SW480 (cell line): ENCODE data around the gene VPS25.
"Not testable (repeated sequence)": the region's sequence is repeated elsewhere in the genome, so short reads cannot be mapped to it uniquely, and the experiment has no call there.

ENCODE experiments used
- DNase-seq: peaks from one replicate; pipeline ENCODE4 v3.0.0-alpha.2; 2016; ENCODE audit warnings: low spot score

The VPS25 gene

DNA sequence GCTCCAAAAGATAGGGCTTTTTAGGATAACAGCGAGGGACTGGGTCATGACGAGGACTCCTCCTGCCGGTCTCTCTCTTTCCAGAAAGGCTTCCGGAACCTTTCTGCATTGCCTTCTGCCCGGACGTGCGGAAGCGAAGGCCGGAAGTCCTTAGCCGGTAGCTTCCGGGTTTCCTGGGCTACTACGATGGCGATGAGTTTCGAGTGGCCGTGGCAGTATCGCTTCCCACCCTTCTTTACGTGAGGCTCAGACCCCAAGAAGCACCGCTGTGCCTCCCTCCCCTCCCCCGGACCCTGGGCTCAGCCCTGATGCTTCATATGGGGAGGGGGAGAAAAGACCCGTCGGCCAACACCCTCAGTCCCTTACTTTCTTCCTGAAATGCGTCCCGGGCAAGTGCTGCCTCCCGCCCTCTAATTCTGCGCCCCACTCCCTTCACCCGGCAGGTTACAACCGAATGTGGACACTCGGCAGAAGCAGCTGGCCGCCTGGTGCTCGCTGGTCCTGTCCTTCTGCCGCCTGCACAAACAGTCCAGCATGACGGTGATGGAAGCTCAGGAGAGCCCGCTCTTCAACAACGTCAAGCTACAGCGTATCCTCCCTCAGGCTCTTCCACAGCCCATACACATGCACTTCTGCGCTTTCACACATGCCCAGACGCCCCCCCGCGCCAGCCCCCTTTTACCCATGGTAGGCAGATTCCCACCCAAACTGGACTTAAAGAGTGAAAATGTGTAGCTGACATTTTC lies at the start of gene VPS25:
Gene VPS25 (plus strand): TSS at position 160 of the 746 bp plus-strand sequence. CDS start 27 bp downstream, at position 187.
- peak; percentile 81 for DNase-seq

DNA sequence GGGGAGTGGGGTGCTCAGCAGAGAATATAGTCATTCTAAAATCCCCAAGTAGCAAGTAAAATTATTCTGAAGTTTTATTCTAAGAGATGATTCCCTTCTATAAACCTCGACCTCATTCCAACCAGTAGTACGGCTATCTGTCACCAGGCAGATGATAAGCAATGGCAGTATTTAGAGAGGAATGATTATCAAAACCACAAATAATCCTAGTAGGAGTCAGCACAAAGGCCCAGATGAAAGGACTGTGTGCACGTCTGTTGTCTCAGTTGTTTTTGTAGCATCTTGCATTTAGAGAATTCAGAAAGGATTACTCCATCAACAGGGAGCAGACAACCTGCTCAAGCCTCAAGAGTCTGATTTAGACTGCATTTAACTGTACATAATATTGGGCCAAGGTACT lies 49.6 kb upstream of the VPS25 start:
- DNase-seq = no peak

DNA sequence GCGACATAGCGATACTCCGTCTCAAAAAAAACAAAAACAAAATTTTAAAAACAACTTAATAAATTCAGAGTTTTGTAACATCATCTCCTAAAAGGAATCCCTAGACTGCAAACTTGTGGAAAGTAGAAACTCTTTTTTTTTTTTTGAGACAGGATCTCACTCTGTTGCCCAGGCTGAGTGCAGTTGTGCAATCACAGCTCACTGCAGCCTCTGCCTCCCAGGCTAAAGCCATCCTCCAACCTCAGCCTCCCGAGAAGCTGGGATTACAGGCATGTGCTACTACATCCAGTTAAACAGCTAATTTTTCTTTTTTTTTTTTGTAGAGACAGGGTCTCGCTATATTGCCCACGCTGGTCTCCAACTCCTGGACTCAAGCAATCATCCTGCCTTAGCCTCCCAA lies 48.1 kb upstream of the VPS25 start:
- no peak for DNase-seq

DNA sequence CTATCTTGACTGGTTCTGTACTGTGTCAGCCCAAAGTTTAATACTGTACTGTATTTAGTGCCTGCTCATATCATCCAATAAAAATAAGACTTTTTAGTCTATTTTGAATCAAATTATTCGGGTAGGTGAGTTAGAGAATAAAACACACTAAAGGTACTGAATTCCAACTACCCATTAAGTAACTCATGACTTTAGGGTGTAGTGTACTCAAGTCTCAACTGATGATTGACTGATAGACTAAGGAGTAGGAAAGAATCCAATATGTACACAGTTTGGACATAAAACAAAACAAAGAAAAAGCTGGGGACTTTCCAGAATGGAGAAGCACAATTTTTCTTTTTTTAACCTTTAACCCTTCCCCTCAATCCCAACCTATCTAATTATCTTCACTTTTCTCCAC lies 32.5 kb upstream of the VPS25 start:
- no peak for DNase-seq

DNA sequence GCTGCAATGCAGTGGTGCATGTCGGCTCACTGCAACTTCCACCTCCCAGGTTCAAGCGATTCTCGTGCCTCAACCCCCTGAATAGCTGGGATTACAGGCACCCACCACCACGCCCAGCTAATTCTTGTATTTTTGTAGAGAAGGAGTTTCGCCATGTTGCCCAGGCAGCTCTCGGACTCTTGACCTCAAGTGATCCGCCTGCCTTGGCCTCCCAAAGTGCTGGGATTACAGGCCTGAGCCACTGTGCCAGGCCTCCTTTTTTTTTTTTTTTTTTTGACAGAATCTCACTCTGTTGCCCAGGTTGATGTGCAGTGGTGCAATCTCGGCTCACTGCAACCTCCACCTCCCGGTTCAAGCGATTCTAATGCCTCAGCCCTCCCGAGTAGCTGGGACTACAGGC lies 30.3 kb upstream of the VPS25 start:
- DNase-seq = not testable (repeated sequence)

DNA sequence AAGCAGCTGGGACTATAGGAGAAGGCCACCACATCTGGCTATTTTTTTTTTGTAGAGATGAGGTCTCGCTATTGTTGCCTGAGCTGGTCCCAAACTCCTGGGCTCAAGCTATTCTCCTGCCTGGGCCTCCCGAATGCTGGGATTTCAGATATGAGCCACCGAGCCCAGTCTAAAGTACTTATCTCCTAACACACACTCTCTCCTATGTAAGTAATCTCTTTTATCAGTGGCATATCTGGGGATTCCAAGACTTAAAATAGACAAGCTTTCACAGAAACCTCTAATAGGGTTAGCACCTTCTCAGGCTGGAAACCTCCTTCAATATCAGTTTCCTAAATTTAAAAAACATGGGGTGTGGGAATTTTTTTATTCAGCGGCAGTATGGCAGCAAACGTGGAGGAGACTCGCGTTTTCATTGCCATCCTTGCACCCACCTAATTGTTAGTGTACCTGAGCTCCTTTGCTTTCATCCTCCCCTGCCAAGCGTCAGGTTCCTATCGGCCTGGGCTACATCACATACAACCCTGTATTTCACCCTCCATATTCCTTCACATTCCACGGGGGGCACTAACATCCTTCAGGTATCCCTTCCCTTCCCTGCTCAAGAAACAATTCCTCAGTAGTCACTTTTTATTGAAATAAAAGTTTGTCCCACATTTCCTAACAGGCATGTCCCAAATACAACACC lies 29.5 kb upstream of the VPS25 start:
- peak; percentile 29 for DNase-seq

DNA sequence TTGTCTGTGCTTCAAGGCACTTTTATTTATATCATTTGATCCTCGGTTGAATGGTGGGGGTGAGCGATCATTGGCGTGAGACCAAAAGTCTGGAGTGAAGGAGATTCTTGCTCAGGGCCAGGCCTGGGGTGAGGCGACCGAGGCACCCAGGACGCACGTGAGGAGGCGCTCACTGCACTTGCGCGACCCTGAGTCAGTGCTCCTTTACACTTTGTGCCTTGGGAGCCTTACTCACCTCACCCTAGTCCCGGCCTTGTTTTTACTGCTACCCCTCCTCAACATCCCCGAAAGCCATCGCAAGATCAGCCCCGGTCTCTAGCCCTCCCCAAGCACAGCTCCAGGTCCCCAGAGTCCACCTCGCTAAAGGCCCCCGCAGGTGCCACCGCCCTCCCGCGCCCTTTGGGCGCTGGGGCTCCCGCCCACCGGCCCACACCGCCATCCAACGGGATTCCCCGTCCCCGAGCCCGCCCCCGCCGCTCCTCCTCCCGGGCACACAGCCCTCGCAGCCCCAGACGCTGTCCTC lies 28.9 kb upstream of the VPS25 start:
- peak; percentile 77 for DNase-seq

DNA sequence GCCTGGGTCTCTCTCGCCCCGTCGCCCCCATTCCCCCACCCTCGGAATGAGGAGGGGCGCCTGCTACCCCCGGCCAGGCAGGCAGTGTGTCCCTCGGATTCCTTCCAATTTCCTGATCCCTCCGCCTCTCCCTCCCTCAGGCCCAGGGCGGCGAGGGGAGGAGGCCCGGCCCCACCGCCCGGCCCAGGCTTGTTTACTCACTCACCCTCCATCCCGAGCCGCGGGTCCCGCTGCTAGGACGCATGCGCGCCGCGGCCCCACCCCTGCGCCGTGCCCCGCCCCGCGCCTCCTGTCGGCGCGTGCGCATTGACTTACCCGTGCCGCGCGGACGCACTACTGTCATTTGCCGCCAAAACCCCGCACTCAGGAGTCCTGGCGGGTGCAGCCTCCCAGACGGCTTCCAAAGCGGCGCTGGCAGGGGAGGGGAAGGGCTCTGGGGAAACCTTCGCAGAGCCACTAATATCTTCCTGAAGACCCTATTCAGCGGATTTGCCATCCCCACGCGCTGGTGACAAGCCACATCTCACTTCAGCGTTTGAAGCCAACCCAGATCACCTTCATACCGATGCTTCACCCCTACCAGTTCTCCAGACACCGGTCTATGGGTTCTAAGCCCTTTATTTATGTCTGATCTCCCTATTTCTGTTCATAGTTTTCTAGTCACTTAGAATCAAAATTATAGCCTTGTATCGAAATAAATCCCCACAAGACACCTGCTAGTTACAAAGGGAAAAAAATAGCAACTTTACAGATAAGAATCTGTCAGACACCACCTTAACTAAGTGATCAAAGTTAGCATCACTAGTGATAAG lies 28.2 kb upstream of the VPS25 start, which contains the start of gene EZH1:
Gene EZH1 (minus strand): TSS at position 235 of the 812 bp plus-strand sequence. CDS start 16,099 bp downstream, outside the sequence.
- peak; percentile 90 for DNase-seq

DNA sequence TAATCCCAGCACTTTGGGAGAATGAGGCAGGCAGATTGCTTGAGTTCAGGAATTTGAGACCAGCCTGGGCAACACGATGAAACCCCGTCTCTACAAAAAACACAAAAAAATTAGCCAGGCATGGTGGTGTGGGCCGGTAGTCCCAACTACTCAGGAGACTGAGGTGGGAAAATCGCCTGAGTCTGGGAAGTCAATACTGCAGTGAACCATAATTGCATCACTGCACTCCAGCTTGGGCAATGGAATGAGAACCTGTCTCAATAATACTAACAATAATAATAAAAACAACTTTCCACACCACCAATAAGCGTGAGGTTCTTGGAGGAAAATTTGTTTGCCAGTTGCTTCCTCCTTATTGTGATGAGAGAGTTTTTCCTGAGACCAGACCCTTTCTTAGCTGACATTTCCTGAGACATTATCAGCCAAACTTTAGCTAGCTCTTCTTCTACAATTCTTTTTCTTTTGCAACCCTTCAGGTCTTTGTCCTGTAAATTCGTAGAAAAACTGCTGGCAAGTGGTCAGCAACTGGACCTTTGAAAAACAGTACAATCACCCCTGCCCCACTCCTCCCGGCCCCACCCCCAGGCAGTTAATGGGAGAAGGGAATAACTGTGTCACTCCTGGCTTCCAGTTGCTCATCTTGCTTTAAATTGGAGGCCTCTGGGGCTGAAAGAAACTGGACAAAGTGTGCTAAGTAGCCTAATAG lies 24.9 kb upstream of the VPS25 start:
- no peak for DNase-seq

DNA sequence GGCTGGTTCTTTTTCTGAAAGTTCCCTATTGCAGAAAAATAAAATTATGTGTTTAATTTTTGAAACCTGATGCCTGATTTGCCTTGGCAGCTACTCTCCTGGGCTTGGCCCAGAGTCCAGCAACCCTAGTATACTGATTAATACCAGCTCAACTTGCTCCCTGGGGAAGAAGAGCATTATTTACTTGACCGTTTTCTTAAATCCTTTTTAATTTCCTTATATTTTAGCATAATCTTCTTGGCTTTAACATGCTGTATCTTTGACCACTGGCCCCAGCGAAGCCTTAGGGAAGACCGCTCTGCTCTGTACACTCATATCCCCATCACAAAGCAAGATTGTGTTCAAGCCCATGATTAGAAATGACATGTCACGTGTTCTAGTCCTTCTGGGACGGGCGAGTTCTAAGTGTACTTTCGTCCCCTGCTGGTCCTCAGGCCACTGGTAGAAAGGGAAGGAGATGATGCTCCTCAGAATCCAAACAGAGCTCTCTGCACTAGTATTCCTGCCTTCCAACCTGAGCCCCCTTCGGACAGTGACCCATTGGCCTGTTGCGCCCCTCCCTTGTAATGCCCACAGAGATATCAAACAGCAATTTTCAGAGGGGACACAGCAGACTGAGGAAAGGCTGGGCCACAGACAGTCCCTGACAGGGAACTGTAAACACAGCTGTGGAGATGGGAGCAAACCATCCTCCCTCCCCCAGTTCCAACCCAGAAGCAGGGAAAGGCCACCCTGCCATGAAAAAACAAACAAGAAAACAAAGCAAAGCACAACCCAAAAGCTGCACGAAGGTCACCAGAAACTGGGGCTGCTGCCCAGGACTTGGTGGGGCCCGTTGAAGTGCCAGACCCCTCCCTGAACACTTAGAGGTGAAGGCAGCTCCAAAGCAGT lies 24.1 kb upstream of the VPS25 start:
- no peak for DNase-seq

DNA sequence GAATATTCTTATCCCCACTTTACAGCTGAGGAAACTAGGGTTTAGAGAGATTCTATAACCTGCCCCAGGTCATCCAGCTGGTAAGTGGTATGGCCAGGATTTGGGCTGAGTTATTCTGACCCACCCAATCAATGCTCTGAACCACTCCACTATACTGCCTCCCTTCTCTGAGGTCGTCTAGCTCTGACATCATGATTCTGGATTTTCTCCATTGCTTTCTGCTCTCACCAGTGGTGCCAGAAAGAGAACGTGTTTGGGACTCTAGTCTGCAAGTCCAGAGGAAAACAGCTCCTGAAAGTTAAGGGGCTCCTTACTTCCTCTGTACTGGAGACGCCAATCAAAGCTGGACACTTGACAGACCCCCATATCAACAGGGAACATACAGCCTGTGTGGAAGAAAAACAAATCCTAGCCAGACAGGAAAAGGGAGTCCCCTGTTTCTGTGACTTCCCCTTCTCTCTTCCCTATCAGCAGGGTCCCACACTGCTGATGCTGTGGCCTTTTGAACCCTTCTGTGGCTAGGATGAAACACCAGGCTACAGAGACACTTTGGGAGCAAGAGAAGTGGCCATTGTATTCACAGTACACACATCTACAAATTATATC lies 22.4 kb upstream of the VPS25 start:
- no peak for DNase-seq

DNA sequence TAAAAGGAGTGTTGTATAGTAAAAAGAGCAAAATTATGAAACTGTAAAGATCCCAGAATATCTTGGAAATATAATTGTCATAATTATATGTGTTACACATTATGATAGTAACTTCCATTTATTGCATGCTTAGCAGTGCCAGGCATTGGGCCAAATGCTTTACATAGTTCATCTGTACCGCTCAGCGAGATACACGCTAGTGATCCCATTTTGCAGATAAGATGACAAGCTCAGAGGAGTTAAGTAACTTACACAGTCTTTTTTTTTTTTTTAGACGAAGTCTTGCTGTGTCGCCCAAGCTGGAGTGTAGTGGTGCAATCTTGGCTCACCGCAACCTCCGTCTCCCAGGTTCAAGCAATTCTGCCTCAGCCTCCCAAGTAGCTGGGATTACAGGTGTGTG lies 21.6 kb upstream of the VPS25 start:
- no peak for DNase-seq

DNA sequence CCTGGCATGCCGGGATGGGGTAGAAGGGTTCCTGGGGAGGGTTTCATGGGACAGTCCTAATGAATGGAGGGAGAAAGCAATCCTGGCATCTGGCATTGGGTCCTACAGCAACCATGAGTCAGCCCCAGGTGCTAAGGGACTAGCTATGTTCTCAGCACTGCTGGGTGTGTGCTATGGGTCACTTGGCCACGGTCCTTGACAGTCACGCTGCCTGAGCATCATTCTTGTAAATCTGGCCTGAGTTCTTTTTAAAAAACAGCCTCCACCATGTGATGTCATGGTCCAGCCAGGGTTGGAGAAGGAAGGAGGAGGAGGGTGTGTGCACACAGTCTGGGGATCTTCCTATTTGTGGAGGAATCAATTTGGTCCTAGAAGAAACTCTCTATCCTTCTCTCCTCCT lies 18.5 kb upstream of the VPS25 start:
- DNase-seq = no peak

DNA sequence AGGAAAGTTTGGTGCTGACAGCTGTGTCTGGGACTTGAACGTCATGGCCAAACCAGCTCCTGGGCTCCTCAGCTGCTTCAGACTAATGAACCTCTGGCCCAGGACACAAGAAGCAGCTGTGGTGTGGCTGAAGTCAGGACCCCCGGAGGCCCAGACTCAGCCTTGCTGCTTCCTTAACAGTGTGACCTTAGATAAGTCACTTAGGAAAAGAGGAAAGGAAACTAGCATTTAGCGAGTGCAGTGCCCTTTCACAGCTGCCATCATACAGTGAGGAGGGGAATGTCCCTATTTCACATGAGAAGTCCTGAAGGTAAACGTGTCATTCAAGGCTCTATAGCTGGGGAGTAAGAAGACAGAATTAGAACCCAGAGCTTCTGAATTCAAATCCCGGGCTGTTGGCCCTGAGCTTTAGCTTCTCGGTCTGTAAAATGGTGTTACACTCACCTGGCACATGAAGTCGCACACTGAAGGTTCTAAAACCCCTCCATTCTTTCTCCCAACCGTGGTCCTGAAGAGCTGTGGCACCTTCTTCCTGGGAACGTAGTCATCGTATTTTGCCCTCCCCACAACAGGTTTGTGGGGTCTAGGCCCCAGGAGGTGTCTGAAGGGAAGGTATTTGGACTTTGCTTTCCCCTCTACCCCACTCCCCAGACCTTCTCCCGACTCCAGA lies 13.1 kb upstream of the VPS25 start:
- DNase-seq = no peak

DNA sequence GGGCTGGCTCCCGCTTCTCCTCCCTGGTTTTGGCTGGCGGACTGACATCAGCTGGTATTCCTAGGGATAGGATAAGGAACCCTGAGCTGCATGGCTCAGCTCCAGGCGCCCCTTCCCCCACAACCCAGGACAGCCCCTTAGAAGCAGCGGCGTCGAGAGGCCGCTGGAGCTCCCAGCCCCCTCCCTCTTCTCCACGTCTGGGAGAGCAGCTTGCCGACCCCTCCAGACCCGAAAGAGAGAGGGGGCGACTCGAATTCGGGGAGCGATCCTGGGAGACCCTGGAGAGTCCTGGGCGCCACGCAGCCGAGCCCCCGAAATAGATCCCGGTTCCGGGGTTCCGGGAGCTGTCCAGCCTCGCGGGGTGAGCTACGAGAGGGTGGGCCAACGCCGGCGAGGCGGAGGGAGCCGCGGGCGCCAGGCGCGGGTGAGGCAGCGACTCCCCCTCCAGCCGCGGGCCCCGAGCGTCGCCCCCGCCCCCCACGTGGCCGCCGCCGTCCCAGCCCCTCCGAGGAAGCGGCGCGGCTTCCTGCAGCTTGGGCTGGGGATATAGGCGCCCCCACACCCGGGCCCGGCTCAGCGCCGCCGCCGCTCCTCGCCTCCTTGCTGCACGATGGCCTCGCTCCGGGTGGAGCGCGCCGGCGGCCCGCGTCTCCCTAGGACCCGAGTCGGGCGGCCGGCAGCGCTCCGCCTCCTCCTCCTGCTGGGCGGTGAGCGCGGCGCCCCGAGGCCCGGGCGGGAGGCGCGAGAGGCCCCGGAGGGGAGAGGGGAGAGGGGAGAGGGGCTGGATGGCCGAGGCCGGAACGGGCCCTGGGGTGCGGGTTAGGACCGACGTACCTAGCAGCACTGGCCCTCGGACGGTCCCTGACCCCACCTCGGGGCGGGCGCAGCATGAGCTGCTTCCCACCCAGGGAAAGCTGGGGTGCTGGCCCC lies 12.3 kb upstream of the VPS25 start, which contains the start of gene RAMP2:
Gene RAMP2 (plus strand): TSS at position 576 of the 930 bp plus-strand sequence. CDS start 35 bp downstream, at position 611.
- DNase-seq = no peak

DNA sequence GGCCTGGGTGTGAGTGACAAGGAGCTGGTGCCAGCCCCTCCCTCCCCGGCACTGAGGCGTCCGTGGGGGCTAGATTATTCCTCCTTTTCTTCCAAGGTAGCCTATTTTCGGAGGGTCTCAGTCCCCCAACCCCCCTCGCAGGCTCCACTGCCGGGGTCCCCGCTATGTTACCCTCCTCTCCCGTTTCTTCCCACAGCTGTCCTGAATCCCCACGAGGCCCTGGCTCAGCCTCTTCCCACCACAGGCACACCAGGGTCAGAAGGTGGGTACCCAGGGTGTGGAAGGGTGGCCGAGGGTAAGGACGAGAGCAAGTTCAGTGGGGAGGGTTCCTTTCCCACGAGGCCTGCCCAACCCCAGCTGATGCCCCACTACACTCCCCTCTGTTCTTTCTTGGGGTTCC lies 11.6 kb upstream of the VPS25 start:
- no peak for DNase-seq

DNA sequence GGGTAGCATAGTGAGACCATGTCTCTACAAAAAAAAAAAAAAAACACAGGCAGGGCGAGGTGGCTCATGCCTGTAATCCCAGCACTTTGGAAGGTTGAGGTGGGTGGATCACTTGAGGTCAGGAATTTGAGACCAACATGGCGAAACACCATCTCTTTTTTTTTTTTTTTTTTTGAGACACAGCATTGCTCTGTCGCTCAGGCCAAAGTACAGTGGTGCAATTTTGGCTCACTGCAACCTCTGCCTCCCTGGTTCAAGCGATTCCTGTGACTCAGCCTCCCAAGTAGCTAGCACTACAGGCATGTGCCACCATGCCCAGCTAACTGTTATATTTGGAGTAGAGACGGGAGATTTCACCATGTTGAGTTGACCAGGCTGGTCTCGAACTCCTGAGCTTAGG lies 7.1 kb upstream of the VPS25 start:
- DNase-seq = no peak

DNA sequence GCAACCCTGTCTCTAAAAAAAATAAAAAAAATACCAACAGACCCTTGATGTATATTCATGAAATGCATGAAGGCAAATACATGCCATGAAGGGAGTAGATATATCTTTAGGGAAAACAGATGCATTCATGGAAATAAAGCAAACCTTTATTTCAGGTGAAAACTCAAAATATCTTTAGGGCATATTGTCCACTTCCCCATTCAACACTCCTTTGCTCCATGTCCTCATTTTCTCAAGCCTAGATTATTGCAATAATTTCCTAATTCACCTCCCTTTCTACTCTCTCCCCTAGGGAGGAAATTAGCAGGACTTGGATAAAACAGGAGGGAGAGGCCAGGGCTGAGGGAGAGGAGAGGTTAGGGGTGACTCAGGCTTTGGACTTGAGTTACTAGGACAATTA lies 5.7 kb upstream of the VPS25 start:
- no peak for DNase-seq

DNA sequence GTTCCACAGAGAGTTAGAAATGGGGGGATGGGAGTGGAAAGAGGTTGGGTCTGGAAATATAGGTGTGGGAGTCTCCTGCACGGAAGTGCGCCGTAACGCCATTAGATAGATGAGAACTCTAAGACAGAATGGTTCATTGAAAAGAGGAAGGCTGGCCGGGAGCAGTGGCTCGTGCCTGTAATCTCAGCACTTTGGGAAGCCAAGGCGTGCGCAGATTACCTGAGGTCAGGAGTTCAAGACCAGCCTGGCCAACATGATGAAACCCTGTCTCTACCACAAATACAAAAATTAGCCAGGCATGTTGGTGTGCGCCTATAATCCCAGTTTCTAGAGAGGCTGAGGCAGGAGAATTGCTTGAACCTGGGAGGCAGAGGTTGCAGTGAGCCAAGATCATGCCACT lies 5.2 kb upstream of the VPS25 start:
- DNase-seq = not testable (repeated sequence)
